ENCODE measurements around the gene ARFGAP3.
"Not testable (repeated sequence)": the region's sequence is repeated elsewhere in the genome, so short reads cannot be mapped to it uniquely, and the experiment has no call there.

Gene ARFGAP3

GRCh38 chr22:42792909-42793847 is 63.9 kb downstream of the ARFGAP3 start:
- DNase-seq: no peak

GRCh38 chr22:42792453-42792908 is 64.6 kb downstream of the ARFGAP3 start:
- DNase-seq: no peak

GRCh38 chr22:42791721-42792452 is 65.2 kb downstream of the ARFGAP3 start:
- DNase-seq: no peak

GRCh38 chr22:42788466-42788865 is 68.6 kb downstream of the ARFGAP3 start:
- DNase-seq: no peak

DNA sequence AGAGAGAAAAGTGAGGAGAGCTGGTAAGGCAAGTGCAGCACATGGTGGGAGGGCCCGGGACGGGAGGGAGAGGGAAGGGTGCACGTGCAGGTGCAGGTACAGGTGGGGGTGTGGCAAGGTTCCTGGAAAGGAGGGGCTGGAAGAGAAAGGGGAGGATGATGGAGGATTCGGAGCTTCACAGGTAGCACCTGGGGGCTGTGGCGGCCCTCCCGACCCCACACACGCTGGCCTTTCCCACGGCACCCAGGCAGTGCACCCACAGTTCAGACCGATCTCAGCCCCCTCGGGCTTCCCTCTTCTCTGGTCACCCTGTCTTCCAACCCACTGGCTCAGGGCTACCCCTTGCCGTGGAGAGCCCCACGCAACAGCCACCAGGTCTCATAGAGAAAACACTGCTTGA is 69.1 kb downstream of the ARFGAP3 start:
- no peak for DNase-seq

- no peak for DNase-seq
These were observed 69.7 kb downstream of the ARFGAP3 start for GRCh38 chr22:42787357-42787736.

- DNase-seq: no peak
These were observed 70.3 kb downstream of the ARFGAP3 start for GRCh38 chr22:42786606-42787356.

- no peak for DNase-seq
These were observed 71.2 kb downstream of the ARFGAP3 start for GRCh38 chr22:42785706-42786499.

GRCh38 chr22:42782306-42782705 is 74.8 kb downstream of the ARFGAP3 start:
- DNase-seq: not testable (repeated sequence)

DNA sequence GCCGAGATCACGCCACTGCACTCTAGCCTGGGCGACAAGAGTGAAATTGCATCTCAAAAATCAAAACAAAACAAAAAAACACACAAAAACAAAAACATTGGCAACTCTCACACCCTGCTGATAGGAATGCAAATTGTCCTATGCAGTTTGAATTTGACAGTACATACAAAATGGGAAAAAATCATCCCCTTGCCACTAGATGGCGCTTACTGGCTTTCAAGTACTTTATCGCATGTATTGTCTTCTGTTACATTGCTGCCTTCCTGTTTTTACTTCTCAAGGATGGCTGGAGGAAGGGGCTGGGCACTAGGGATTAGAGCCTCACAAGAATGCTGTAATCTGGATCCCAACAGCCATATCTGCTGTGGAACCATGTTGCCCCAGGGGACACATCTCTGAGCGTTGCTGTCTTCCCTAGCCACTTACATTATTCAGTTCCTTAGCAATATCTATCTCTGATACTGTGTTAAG is 77.0 kb downstream of the ARFGAP3 start:
- peak; percentile 57 to 74 for DNase-seq

DNA sequence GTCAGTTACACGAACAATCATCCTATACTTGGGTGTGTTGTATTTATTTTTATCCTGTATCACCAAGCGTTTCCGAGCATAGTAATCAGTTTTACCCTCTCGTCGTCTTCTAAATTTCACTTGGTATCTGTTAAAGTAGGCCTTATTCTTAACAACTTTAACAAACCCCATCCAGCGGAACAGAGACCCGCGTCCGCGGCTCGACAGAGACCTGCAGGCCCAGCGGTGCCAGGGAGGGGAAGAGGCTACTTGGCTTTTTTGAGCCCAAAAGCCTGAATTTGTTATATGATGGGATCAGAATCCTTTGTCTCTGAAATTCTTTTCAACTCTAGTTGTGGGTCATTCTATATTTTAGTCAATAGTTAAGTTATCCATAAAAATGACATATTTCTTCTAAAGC is 79.9 kb downstream of the ARFGAP3 start:
- DNase-seq: no peak

DNA sequence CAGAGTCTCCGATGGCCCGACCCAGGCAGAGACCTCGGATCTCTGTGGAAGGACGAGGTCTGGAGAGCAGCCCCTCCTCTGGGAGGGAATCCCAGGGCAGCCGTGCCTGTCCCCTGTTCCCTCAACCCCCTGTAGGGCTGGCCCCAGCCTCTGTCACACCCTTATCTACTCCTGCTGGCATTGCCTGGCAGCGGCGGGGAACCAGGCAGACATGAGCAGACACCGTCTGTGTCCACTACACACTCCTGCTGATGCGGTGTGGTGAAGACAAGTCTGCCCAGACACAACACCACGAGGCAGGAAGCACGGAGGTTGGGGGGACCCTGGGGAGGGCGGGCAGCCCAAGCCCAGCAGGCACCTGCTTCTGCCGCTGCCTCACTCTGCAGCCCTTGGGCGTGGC is 83.9 kb downstream of the ARFGAP3 start:
- DNase-seq: no peak

DNA sequence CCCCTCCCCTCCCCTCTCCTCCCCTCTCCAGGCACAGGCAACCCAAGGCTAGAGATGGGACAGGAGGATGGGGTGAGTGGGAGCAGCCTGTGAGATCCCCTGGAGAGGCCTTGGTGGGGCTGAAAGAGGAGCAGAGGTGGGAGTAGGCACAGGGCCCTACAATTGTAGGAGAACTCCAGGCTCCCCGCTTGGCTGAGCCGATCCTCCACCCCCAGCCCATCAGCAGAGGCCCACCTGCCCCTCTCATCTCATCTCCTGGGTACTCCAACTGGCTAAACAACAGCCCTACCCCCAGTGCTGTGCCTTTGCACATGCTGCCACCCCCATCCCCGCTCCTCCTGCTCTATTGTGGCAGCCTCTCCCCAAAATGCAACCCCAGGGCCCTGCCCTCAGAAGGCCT is 84.4 kb downstream of the ARFGAP3 start:
- no peak for DNase-seq

DNA sequence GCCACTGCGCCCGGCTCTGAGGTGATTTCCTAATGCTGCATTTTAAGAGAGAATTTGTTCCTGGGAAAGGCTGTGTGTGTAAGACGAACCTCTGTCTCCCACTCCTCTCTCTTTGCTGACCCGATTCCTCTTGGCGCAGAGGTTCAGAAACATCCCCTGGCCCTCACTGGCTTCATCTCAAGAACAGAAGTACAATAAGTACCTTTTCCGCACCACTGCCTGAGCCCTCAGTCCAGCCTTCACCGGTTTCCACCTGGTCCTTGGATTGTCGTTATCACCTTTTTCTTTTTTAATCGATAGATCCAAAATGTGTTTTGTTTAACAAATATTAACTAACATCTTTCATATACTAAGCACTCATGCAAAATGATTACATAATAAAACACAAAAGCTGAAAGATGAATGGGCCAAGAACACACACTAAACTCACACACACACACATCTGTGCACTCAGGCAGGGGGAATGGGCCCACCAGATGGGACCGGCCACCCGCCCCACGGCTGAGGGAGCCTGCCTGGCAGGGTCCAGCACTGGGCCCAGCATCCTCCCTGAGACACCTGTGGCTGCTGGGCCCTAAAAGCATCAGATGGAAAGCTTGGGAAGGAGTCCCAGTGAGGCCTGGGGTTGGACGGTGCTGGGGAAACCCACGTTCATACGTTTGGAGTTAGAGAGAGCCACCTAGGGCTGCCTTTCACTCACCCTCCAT is 86.0 kb downstream of the ARFGAP3 start:
- no peak for DNase-seq

- no peak for DNase-seq
These were observed 86.7 kb downstream of the ARFGAP3 start for GRCh38 chr22:42770448-42770726.

DNA sequence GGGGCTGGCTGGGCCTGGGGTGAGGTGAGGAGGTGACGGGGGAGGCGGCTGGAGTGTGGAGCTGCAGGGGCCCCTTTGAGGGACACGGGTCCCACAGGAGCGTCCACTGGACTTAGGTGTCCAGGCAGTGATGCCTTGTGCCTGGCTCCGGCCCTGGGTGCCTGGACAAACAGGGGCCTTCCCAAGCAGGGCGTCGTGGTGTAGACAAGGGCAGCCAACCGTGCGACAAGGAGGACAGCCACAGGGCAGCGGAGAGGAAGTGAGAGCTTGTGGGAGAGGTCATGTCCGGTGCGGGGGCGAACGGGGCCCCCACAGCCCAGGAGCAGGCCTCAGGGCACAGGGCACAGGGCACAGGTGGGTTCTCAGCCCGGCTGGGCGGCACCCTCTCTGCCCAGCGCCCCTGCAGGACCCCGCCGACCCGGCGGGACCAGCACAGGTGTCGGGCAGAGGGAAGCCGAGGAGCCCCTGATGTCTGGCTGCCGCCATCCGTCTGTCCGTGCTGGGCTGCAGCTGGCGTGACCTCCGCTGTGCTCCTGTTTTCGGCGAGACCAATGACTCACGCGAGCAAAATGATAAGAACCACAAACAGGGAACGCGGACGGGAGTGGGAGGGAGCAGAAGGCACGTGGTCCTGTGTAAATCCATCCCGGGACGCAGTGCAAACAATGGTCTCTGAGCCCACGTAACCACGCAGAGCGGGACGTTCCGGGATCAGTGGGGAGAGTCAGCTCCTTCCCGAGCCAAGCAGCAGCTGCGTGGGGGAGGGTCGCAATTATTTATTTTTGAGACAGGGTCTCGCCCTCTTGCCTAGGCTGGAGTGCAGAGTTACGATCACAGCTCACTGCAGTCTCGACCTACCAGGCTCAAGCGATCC is 87.3 kb downstream of the ARFGAP3 start:
- DNase-seq: peak in 1 of 2 donors; percentile 19

- DNase-seq: no peak
These were observed 87.9 kb downstream of the ARFGAP3 start for GRCh38 chr22:42769238-42769573.

GRCh38 chr22:42768385-42769035 is 88.6 kb downstream of the ARFGAP3 start:
- DNase-seq: no peak

DNA sequence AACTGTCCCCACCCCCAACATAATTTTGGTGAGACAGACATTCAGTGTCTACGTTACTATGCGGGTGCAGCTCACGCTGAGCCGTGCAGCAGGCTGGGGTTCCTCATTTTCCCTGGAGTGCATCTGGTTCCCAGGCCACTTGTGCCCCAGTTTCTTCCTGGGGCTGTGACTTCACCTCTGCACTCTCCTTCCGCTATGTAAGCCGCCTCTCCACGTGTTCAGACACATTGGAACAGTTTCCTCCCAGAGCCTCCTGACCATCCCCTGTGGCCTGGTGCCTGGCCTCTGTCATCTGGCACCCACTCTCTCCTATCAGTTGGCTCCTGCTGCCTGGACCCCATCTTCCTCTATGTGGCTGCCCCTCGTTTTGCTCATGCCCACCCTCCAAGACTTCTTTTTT is 90.2 kb downstream of the ARFGAP3 start:
- DNase-seq: no peak

GRCh38 chr22:42764895-42765363 is 92.1 kb downstream of the ARFGAP3 start:
- DNase-seq: no peak
